GM06990 (cell line): ENCODE results near the gene EZR.

Experiments used
- DNase-seq: peaks from one replicate; pipeline ENCODE4 v3.0.0-alpha.2; 2011; ENCODE audit not compliant: insufficient read length; ENCODE audit errors: extremely low read depth
- H3K27me3 ChIP-seq: replicated peaks from 2 replicates; pipeline ENCODE4 v1.6.0; 2011; ENCODE audit warnings: low read length; ENCODE audit not compliant: control insufficient read depth, insufficient read depth
- H3K36me3 ChIP-seq: 2 replicates; pipeline ENCODE4 v1.5.1; 2011; ENCODE audit warnings: low read length; ENCODE audit not compliant: control insufficient read depth, insufficient read depth
- H3K4me3 ChIP-seq: replicated peaks from 2 replicates; pipeline ENCODE4 v1.5.1; 2011; ENCODE audit warnings: low read depth, mild to moderate bottlenecking, control low read depth, low read length
- CTCF ChIP-seq: IDR thresholded peaks from 2 replicates; pipeline ENCODE4 v1.5.1; 2011; ENCODE audit warnings: low read length, control low read depth, mild to moderate bottlenecking, inconsistent platforms; ENCODE audit not compliant: insufficient read depth, poor library complexity, severe bottlenecking

Gene EZR

GRCh38 chr6:158772851-158773371 lies 46.3 kb downstream of the EZR start:
- no peak for DNase-seq
- no peak overlapping the region for H3K4me3 ChIP-seq
- H3K27me3 ChIP-seq: no peaks in the 10 kb centered on the region
- H3K36me3 ChIP-seq: peaks cover 68% of the 10 kb centered on the region
- TF ChIP-seq CTCF: no peak

- Histone ChIP-seq H3K36me3 (peaks cover 71% of the 10 kb centered on the region), H3K27me3 (no peaks in the 10 kb centered on the region), H3K4me3 (no peak overlapping the region)
- no peak for DNase-seq
- TF ChIP-seq CTCF: no peak
Measured at GRCh38 chr6:158772172-158772571, 47.0 kb downstream of the EZR start.

- no peak for TF ChIP-seq CTCF
- H3K27me3 ChIP-seq: no peaks in the 10 kb centered on the region
- no peak for DNase-seq
- H3K4me3 ChIP-seq: no peak overlapping the region
- peaks cover 71% of the 10 kb centered on the region for H3K36me3 ChIP-seq
Measured at GRCh38 chr6:158771399-158772152, 47.6 kb downstream of the EZR start.

- H3K36me3 ChIP-seq: peaks cover 71% of the 10 kb centered on the region
- H3K4me3 ChIP-seq: no peak overlapping the region
- DNase-seq: no peak
- TF ChIP-seq CTCF: no peak
- H3K27me3 ChIP-seq: no peaks in the 10 kb centered on the region
Measured at GRCh38 chr6:158770533-158771330, 48.4 kb downstream of the EZR start.

GRCh38 chr6:158769771-158770432 lies 49.3 kb downstream of the EZR start:
- no peaks in the 10 kb centered on the region for H3K27me3 ChIP-seq
- DNase-seq: no peak
- peaks cover 73% of the 10 kb centered on the region for H3K36me3 ChIP-seq
- no peak overlapping the region for H3K4me3 ChIP-seq
- TF ChIP-seq CTCF: no peak
